Measurements from ENCODE around the gene OR51E1.

DNA sequence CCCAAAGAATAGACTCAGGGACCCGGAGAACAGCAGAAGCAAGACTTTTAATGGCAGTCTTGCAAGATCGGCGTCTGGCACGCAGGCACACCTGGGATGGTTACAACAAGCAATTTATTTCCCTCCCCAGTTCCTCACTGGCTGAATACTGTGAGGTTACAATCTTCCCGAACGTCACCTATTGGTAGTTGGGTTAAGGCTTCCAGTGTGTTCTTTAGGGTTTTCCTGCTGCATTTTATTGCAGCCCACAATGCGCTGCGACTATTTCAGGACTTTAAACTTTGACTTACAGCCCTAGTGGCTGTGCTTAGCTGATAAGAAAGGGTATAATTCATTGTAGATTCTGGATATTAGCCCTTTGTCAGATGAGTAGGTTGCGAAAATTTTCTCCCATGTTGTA is 24.3 kb upstream of the OR51E1 start:
- TF ChIP-seq EZH2 (IDR thresholded peaks at IDR 0.05; ENCODE audit: insufficient read depth, poor library complexity, severe bottlenecking) (no peak), EZH2phosphoT487 (IDR thresholded peaks at IDR 0.05; ENCODE audit: insufficient read depth, low read depth) (no peak)
